Large intestine (tissue), 3 donors: ENCODE results near the gene TUG1. TPM values are rescaled to one million over a fixed set of nuclear protein-coding genes. Genes with fewer than 3 reads are reported as not detected.

Source experiments
- DNase-seq, 2 donors: peaks; one replicate each; pipeline versions ENCODE4 v3.0.0 to v3.0.0-alpha.2; 2013
- H3K27ac ChIP-seq: one replicate; pipeline ENCODE4 v1.5.1; 2013; ENCODE audit warnings: low read length
- H3K27me3 ChIP-seq: 2 replicates; pipeline ENCODE4 v1.6.1; 2013; ENCODE audit warnings: low read length; ENCODE audit not compliant: control insufficient read depth, insufficient read depth
- H3K36me3 ChIP-seq: 2 replicates; pipeline ENCODE4 v1.6.1; 2013; ENCODE audit warnings: low read length; ENCODE audit not compliant: control insufficient read depth, insufficient read depth
- H3K4me1 ChIP-seq: one replicate; pipeline ENCODE4 v1.6.1; 2013; ENCODE audit warnings: low read length; ENCODE audit not compliant: control insufficient read depth, insufficient read depth
- H3K4me3 ChIP-seq: one replicate; pipeline ENCODE4 v1.5.1; 2013; ENCODE audit warnings: low read length
- H3K9me3 ChIP-seq: one replicate; pipeline ENCODE4 v1.6.1; 2013; ENCODE audit warnings: mild to moderate bottlenecking, low read depth, low read length, moderate library complexity; ENCODE audit not compliant: control insufficient read depth
- WGBS: methylation state at CpG from one replicate; pipeline ENCODE4 v1.1.5; 2013; ENCODE audit warnings: low lambda C conversion rate; ENCODE audit not compliant: insufficient coverage; 5-methylcytosine and 5-hydroxymethylcytosine counted together
- polyA plus RNA-seq: library from polyadenylated mRNA; unstranded; fragments of 120-200 nt; gene quantifications from one replicate; pipeline ENCODE4 v1.2.1, GENCODE V29; 2013

Gene TUG1
- polyA plus RNA-seq, 1 donor, result 135 TPM

GRCh38 chr22:30928401-30928800 is 40.7 kb upstream of the TUG1 start:
- Histone ChIP-seq H3K4me3 (no peak overlapping the region), H3K36me3 (peaks cover 78% of the 10 kb centered on the region), H3K9me3 (no peaks in the 10 kb centered on the region), H3K27ac (no peak overlapping the region), H3K27me3 (no peaks in the 10 kb centered on the region), H3K4me1 (no peaks in the 10 kb centered on the region)
- DNase-seq, result no peak
- WGBS, result no CpG with 5 or more reads among the region's 6 CpGs

- no peak overlapping the region for H3K4me3 ChIP-seq
- no peak for DNase-seq
- 100% methylated on average over 1 of the region's 3 CpGs for WGBS
- no peaks in the 10 kb centered on the region for H3K4me1 ChIP-seq
- peaks cover 90% of the 10 kb centered on the region for H3K36me3 ChIP-seq
- no peaks in the 10 kb centered on the region for H3K9me3 ChIP-seq
- H3K27me3 ChIP-seq, result no peaks in the 10 kb centered on the region
- no peak overlapping the region for H3K27ac ChIP-seq
These were observed 38.8 kb upstream of the TUG1 start for GRCh38 chr22:30930228-30930627.

GRCh38 chr22:30931541-30932300 is 37.3 kb upstream of the TUG1 start:
- H3K4me1 ChIP-seq, result no peaks in the 10 kb centered on the region
- H3K27ac ChIP-seq, result no peak overlapping the region
- WGBS, result 80% methylated on average over 2 of the region's 4 CpGs
- H3K4me3 ChIP-seq, result no peak overlapping the region
- H3K36me3 ChIP-seq, result peaks cover 89% of the 10 kb centered on the region
- no peaks in the 10 kb centered on the region for H3K9me3 ChIP-seq
- no peak for DNase-seq
- no peaks in the 10 kb centered on the region for H3K27me3 ChIP-seq

GRCh38 chr22:30932661-30933060 is 36.4 kb upstream of the TUG1 start:
- Histone ChIP-seq H3K27me3 (no peaks in the 10 kb centered on the region), H3K4me3 (no peak overlapping the region), H3K27ac (no peak overlapping the region), H3K9me3 (no peaks in the 10 kb centered on the region), H3K4me1 (no peaks in the 10 kb centered on the region), H3K36me3 (peaks cover 89% of the 10 kb centered on the region)
- no peak for DNase-seq
- no CpG with 5 or more reads among the region's 16 CpGs for WGBS

GRCh38 chr22:30933457-30933856 is 35.6 kb upstream of the TUG1 start:
- WGBS, result no CpG with 5 or more reads among the region's 7 CpGs

GRCh38 chr22:30934053-30934452 is 35.0 kb upstream of the TUG1 start:
- no peak overlapping the region for H3K4me3 ChIP-seq
- peaks cover 86% of the 10 kb centered on the region for H3K36me3 ChIP-seq
- H3K27me3 ChIP-seq, result no peaks in the 10 kb centered on the region
- no CpG with 5 or more reads among the region's 8 CpGs for WGBS
- no peak overlapping the region for H3K27ac ChIP-seq
- no peak for DNase-seq
- H3K9me3 ChIP-seq, result no peaks in the 10 kb centered on the region
- H3K4me1 ChIP-seq, result no peaks in the 10 kb centered on the region

More at GRCh38 chr22:30933457-30933856, 35.6 kb upstream of the TUG1 start:
- Histone ChIP-seq H3K27ac (no peak overlapping the region), H3K4me3 (no peak overlapping the region), H3K9me3 (no peaks in the 10 kb centered on the region), H3K27me3 (no peaks in the 10 kb centered on the region), H3K4me1 (no peaks in the 10 kb centered on the region), H3K36me3 (peaks cover 87% of the 10 kb centered on the region)
- no peak for DNase-seq

- Histone ChIP-seq H3K4me3 (no peak overlapping the region), H3K36me3 (peaks cover 88% of the 10 kb centered on the region), H3K27me3 (no peaks in the 10 kb centered on the region), H3K4me1 (no peaks in the 10 kb centered on the region), H3K9me3 (no peaks in the 10 kb centered on the region), H3K27ac (no peak overlapping the region)
- no CpG with 5 or more reads among the region's 7 CpGs for WGBS
- DNase-seq, result no peak
These were observed 28.2 kb upstream of the TUG1 start for GRCh38 chr22:30940685-30941362.

- no peaks in the 10 kb centered on the region for H3K9me3 ChIP-seq
- H3K36me3 ChIP-seq, result peaks cover 90% of the 10 kb centered on the region
- no peaks in the 10 kb centered on the region for H3K27me3 ChIP-seq
- no peak for DNase-seq
- H3K4me3 ChIP-seq, result no peak overlapping the region
- no peak overlapping the region for H3K27ac ChIP-seq
- no CpG with 5 or more reads among the region's 11 CpGs for WGBS
- H3K4me1 ChIP-seq, result no peaks in the 10 kb centered on the region
These were observed 27.7 kb upstream of the TUG1 start for GRCh38 chr22:30941363-30941740.

GRCh38 chr22:30943368-30943767 is 25.7 kb upstream of the TUG1 start:
- Histone ChIP-seq H3K27ac (no peak overlapping the region), H3K4me1 (no peaks in the 10 kb centered on the region), H3K4me3 (no peak overlapping the region), H3K36me3 (peaks cover 88% of the 10 kb centered on the region), H3K27me3 (no peaks in the 10 kb centered on the region), H3K9me3 (no peaks in the 10 kb centered on the region)
- DNase-seq, result no peak
- WGBS, result no CpG with 5 or more reads among the region's 3 CpGs

GRCh38 chr22:30944986-30945385 is 24.1 kb upstream of the TUG1 start:
- no peak for DNase-seq
- no peaks in the 10 kb centered on the region for H3K4me1 ChIP-seq
- H3K27me3 ChIP-seq, result no peaks in the 10 kb centered on the region
- no CpG with 5 or more reads among the region's 4 CpGs for WGBS
- H3K36me3 ChIP-seq, result peaks cover 91% of the 10 kb centered on the region
- no peaks in the 10 kb centered on the region for H3K9me3 ChIP-seq
- no peak overlapping the region for H3K4me3 ChIP-seq
- H3K27ac ChIP-seq, result no peak overlapping the region
